Endodermal cell (in vitro differentiated cells): ENCODE data around the gene TMEM205. TPM values are rescaled to one million over a fixed set of nuclear protein-coding genes. Genes with fewer than 3 reads are reported as not detected.

Experiments
- DNase-seq: peaks from one replicate; pipeline ENCODE4 v3.0.0-alpha.2; 2017
- H3K27ac ChIP-seq: 2 replicates; pipeline ENCODE4 v1.5.1; 2013; ENCODE audit warnings: mild to moderate bottlenecking, low read depth, low read length, moderate library complexity
- H3K27me3 ChIP-seq: 2 replicates; pipeline ENCODE4 v1.6.1; 2013; ENCODE audit warnings: mild to moderate bottlenecking, low read length, moderate library complexity; ENCODE audit not compliant: insufficient read depth, control insufficient read depth, poor library complexity, severe bottlenecking
- H3K36me3 ChIP-seq: 2 replicates; pipeline ENCODE4 v1.7.0; 2013; ENCODE audit warnings: mild to moderate bottlenecking, low read length, moderate library complexity; ENCODE audit not compliant: control insufficient read depth, insufficient read depth
- H3K4me1 ChIP-seq: one replicate; pipeline ENCODE4 v1.7.0; 2013; ENCODE audit warnings: low read length; ENCODE audit not compliant: control insufficient read depth, insufficient read depth
- H3K4me3 ChIP-seq: 2 replicates; pipeline ENCODE4 v1.5.1; 2013; ENCODE audit warnings: mild to moderate bottlenecking, low read length, moderate library complexity
- H3K9ac ChIP-seq: 2 replicates; pipeline ENCODE4 v1.6.1; 2013; ENCODE audit warnings: mild to moderate bottlenecking, low read length, moderate library complexity; ENCODE audit not compliant: poor library complexity, severe bottlenecking; ENCODE audit errors: extremely low read depth
- H3K9me3 ChIP-seq: 2 replicates; pipeline ENCODE4 v1.6.1; 2013; ENCODE audit warnings: mild to moderate bottlenecking, low read length, moderate library complexity; ENCODE audit not compliant: control insufficient read depth
- H3K27ac Mint-ChIP-seq: 2 replicates; pipeline ENCODE4 v1.8.0; 2020; ENCODE audit warnings: mixed read lengths
- H3K27me3 Mint-ChIP-seq: 2 replicates; pipeline ENCODE4 v1.8.0; 2021; ENCODE audit warnings: mild to moderate bottlenecking, mixed read lengths; ENCODE audit not compliant: insufficient read depth
- H3K36me3 Mint-ChIP-seq: 2 replicates; pipeline ENCODE4 v1.8.0; 2020; ENCODE audit warnings: low read depth, mixed read lengths
- H3K4me1 Mint-ChIP-seq: 2 replicates; pipeline ENCODE4 v1.8.0; 2020; ENCODE audit warnings: mixed read lengths
- H3K4me3 Mint-ChIP-seq: 2 replicates; pipeline ENCODE4 v1.8.0; 2020; ENCODE audit warnings: mild to moderate bottlenecking, moderate library complexity, mixed read lengths
- H3K9me3 Mint-ChIP-seq: 2 replicates; pipeline ENCODE4 v1.8.0; 2020; ENCODE audit warnings: mild to moderate bottlenecking, mixed read lengths
- WGBS, 2 experiments: methylation state at CpG; one replicate each; pipeline versions ENCODE4 v1.1.5 to v1.1.7; 2013; ENCODE audit warnings: missing lambda C conversion rate in 2 of 2, mixed read lengths in 1 of 2; ENCODE audit not compliant: insufficient coverage in 1 of 2, insufficient read length in 1 of 2; 5-methylcytosine and 5-hydroxymethylcytosine counted together
- total RNA-seq, 2 donors: library from RNA; stranded (reverse); fragmentation: NEBNext Ultra II Directional in 1 of 2; extraction: Animal tissue kit (Norgen Biotek cat#: 25700) in 1 of 2; gene quantifications; 2 replicates in 1 of 2; 3 replicates in 1 of 2; pipeline ENCODE4 v1.2.1, GENCODE V29; 2021
- TF ChIP-seq, protein P1 (sequence below): fragments of 200-600 bp; sonication (generic); conservative IDR thresholded peaks from 2 replicates; pipeline ENCODE4 v1.5.0; 2021; ENCODE audit warnings: antibody characterized with exemption, mild to moderate bottlenecking

TMEM205 gene
- total RNA-seq, 2 donors from 2014 or later: 58.2 to 58.9 TPM

GRCh38 chr19:11359421-11359820, 13.4 kb upstream of the TMEM205 start:
- peaks cover 62% of the 10 kb centered on the region for H3K27me3 Mint-ChIP-seq
- 87 to 90% methylated on average over 6 to 11 of the region's 11 CpGs for WGBS, 2 experiments

DNA sequence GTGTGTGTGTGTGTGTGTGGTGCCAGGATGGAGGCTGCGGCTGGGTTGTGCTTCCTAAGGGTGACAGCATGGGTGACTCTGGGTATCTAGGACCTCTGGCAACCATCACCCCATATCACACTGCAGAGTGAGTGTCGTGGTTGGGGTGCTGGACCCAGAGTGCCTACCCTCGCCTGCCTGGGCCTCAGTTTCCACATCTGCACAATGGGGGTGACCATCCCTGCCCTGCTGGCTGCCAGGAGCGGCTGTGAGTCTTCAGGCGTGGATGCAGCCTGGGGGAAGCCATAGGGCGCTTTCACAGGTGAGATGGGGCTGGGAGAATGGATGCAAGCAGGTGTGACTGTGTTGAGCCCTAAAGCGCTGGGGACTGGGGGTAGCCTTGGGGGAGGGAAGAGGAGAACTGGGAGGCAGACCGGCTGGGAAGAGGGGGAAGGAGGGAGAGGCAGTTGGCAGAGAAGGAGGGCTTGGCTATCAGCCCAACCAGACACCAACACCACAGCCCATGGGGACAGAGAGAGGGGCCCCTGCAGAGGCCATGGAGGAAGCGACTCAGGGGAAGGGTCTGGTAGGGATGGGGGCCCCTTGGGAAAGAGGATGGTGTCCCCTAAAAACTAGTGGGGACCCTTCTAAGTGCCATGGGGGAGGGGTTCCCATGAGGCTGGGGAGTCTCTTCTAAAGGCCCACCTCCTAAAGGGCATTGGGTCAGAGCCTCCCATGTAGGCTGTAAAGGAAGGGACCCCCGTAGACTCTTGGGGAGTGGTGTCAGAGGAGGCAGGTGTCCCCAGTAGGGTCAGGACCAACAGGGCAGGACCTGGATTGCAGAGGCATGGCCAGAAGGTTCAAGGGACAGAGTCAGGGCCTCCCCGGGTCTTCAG, 10.8 kb upstream of the TMEM205 start:
- no peak overlapping the region for H3K27ac ChIP-seq
- no peaks in the 10 kb centered on the region for H3K9me3 ChIP-seq
- no peak overlapping the region for H3K4me3 ChIP-seq
- no peak overlapping the region for H3K9ac ChIP-seq
- DNase-seq: no peak
- Mint-ChIP-seq H3K27ac (no peak overlapping the region), H3K9me3 (no peaks in the 10 kb centered on the region), H3K27me3 (peaks cover 71% of the 10 kb centered on the region), H3K4me3 (no peak overlapping the region), H3K4me1 (peaks cover 4% of the 10 kb centered on the region), H3K36me3 (no peaks in the 10 kb centered on the region)
- H3K4me1 ChIP-seq: no peaks in the 10 kb centered on the region
- H3K36me3 ChIP-seq: no peaks in the 10 kb centered on the region
- H3K27me3 ChIP-seq: peaks cover 12% of the 10 kb centered on the region
- WGBS, 2 experiments: 87 to 93% methylated on average over 4 to 11 of the region's 11 CpGs
- TF ChIP-seq, protein P1, sequence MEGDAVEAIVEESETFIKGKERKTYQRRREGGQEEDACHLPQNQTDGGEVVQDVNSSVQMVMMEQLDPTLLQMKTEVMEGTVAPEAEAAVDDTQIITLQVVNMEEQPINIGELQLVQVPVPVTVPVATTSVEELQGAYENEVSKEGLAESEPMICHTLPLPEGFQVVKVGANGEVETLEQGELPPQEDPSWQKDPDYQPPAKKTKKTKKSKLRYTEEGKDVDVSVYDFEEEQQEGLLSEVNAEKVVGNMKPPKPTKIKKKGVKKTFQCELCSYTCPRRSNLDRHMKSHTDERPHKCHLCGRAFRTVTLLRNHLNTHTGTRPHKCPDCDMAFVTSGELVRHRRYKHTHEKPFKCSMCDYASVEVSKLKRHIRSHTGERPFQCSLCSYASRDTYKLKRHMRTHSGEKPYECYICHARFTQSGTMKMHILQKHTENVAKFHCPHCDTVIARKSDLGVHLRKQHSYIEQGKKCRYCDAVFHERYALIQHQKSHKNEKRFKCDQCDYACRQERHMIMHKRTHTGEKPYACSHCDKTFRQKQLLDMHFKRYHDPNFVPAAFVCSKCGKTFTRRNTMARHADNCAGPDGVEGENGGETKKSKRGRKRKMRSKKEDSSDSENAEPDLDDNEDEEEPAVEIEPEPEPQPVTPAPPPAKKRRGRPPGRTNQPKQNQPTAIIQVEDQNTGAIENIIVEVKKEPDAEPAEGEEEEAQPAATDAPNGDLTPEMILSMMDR: no peak

More at GRCh38 chr19:11359421-11359820, 13.4 kb upstream of the TMEM205 start:
- Mint-ChIP-seq H3K4me3 (no peak overlapping the region), H3K36me3 (no peaks in the 10 kb centered on the region), H3K4me1 (peaks cover 4% of the 10 kb centered on the region), H3K27ac (no peak overlapping the region), H3K9me3 (no peaks in the 10 kb centered on the region)
- H3K4me1 ChIP-seq: no peaks in the 10 kb centered on the region
- DNase-seq: no peak
- no peaks in the 10 kb centered on the region for H3K36me3 ChIP-seq
- peaks cover 12% of the 10 kb centered on the region for H3K27me3 ChIP-seq
- no peak overlapping the region for H3K27ac ChIP-seq
- H3K9me3 ChIP-seq: no peaks in the 10 kb centered on the region
- TF ChIP-seq, protein P1: no peak
- H3K9ac ChIP-seq: no peak overlapping the region
- no peak overlapping the region for H3K4me3 ChIP-seq

DNA sequence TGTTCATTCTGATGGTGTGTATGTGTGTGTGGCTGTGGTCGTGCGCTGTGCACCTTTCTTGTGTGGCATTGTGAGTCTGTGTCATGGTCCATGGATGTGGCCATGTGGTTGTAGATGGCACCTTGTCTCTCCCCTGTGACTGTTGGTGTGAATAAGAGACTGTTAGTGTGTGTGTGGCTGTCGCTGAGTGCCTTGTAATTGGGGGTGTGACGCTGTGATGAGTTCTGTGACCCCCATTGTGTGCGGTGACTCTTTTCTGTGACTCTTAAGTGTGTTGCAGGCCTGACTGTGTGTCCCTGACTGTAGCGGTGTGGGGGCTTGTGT, 10.0 kb upstream of the TMEM205 start:
- Histone ChIP-seq H3K9me3 (no peaks in the 10 kb centered on the region), H3K9ac (no peak overlapping the region), H3K4me1 (no peaks in the 10 kb centered on the region), H3K27me3 (peaks cover 10% of the 10 kb centered on the region), H3K27ac (no peak overlapping the region), H3K36me3 (no peaks in the 10 kb centered on the region), H3K4me3 (peak overlapping the region; percentile 71)
- no peak for DNase-seq
- Mint-ChIP-seq H3K9me3 (no peaks in the 10 kb centered on the region), H3K4me1 (peaks cover 4% of the 10 kb centered on the region), H3K27me3 (peaks cover 69% of the 10 kb centered on the region), H3K4me3 (peak overlapping the region; percentile 44), H3K36me3 (no peaks in the 10 kb centered on the region), H3K27ac (no peak overlapping the region)
- TF ChIP-seq, protein P1: no peak
- 63 to 85% methylated on average over 2 to 6 of the region's 6 CpGs for WGBS, 2 experiments
